OCI-LY3 (cell line): Measurements from ENCODE around the gene MSI2.

Source experiments
- H2AFZ ChIP-seq: fragments of 200-600, 300-600 bp; shearing (Covaris generic); 2 replicates; pipeline ENCODE4 v1.6.0; 2014; ENCODE audit warnings: antibody characterized with exemption, low read depth, low read length
- H3K27ac ChIP-seq: fragments of 200-600, 300-600 bp; sonication (generic); 2 replicates; pipeline ENCODE4 v1.5.1; 2014; ENCODE audit warnings: mild to moderate bottlenecking, low read length, moderate library complexity, mixed read lengths
- H3K27me3 ChIP-seq: fragments of 200-600, 300-600 bp; sonication (generic); 2 replicates; pipeline ENCODE4 v1.6.1; 2014; ENCODE audit warnings: low read depth, low read length, mixed read lengths
- H3K36me3 ChIP-seq: fragments of 200-600, 300-600 bp; sonication (generic); replicated peaks from 2 replicates; pipeline ENCODE3; 2014; ENCODE audit warnings: low read depth, low read length, mixed read lengths
- H3K4me1 ChIP-seq: fragments of 300-600, 200-600 bp; sonication (generic); 2 replicates; pipeline ENCODE4 v1.6.1; 2014; ENCODE audit warnings: low read length, mixed read lengths
- H3K4me2 ChIP-seq: fragments of 200-600, 300-600 bp; sonication (generic); 2 replicates; pipeline ENCODE4 v1.6.1; 2014; ENCODE audit warnings: low read length, mixed read lengths
- H3K4me3 ChIP-seq: fragments of 300-600, 200-600 bp; sonication (generic); 2 replicates; pipeline ENCODE4 v1.5.1; 2014; ENCODE audit warnings: antibody characterized with exemption, mild to moderate bottlenecking, low read length, moderate library complexity
- H3K79me2 ChIP-seq: fragments of 300-600, 200-600 bp; shearing (Covaris generic); 2 replicates; pipeline ENCODE4 v1.6.1; 2014; ENCODE audit warnings: mild to moderate bottlenecking, low read length, mixed read lengths
- H3K9ac ChIP-seq: fragments of 300-600, 200-600 bp; shearing (Covaris generic); 2 replicates; pipeline ENCODE4 v1.6.0; 2014; ENCODE audit warnings: mild to moderate bottlenecking, low read length, moderate library complexity
- H3K9me3 ChIP-seq: fragments of 200-600, 300-600 bp; shearing (Covaris generic); 2 replicates; pipeline ENCODE4 v1.6.1; 2014; ENCODE audit warnings: low read length, mixed read lengths; ENCODE audit not compliant: insufficient read depth
- H4K20me1 ChIP-seq: fragments of 200-600, 300-600 bp; sonication (generic); 2 replicates; pipeline ENCODE4 v1.6.1; 2016; ENCODE audit warnings: low read length, mixed read lengths; ENCODE audit not compliant: insufficient read depth
- EZH2phosphoT487 ChIP-seq: fragments of 200-600 bp; shearing (Covaris generic); IDR thresholded peaks from 2 replicates; pipeline ENCODE4 v1.6.1; 2018; ENCODE audit warnings: antibody characterized with exemption, mixed run types, low read depth
- TF ChIP-seq, protein P1 (sequence below): fragments of 200-600, 300-600 bp; sonication (generic); IDR thresholded peaks from 2 replicates; pipeline ENCODE4 v1.5.1; 2014; ENCODE audit warnings: antibody characterized with exemption, low read length, low read depth

The MSI2 gene

DNA sequence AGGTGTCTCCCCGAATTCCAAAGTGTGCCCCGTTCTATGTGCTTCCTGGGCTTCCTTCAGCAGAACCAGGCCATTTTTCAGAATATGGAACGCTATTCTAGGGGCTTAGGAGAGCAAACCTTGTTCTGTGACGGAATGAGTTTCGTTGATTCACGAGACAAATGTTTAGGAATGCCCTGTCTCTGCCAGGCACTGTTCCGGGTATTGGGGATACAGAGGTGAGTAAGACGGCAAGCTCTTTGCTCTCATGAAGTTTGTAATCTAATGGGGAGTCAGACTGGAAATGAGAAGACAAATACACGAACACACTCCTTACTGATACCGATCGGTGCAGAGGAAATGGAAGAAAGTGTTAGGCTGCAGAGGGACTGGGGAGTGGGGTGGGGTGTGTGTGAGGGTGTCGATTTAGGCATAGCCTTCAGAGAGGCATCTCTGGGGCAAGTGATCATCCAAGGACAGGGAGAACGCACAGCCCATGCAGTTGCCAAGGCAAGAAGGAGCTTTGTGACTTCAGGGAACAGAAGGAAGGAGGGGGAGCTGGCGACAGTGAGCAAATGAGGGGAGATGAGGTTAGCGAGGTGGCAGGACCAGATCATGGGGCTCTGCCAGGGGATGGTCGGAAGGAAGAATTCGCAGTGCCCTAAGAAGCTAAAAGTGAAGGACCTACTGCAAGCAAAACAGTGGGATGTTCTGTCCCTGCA lies 189.6 kb downstream of the MSI2 start:
- TF ChIP-seq, protein P1, sequence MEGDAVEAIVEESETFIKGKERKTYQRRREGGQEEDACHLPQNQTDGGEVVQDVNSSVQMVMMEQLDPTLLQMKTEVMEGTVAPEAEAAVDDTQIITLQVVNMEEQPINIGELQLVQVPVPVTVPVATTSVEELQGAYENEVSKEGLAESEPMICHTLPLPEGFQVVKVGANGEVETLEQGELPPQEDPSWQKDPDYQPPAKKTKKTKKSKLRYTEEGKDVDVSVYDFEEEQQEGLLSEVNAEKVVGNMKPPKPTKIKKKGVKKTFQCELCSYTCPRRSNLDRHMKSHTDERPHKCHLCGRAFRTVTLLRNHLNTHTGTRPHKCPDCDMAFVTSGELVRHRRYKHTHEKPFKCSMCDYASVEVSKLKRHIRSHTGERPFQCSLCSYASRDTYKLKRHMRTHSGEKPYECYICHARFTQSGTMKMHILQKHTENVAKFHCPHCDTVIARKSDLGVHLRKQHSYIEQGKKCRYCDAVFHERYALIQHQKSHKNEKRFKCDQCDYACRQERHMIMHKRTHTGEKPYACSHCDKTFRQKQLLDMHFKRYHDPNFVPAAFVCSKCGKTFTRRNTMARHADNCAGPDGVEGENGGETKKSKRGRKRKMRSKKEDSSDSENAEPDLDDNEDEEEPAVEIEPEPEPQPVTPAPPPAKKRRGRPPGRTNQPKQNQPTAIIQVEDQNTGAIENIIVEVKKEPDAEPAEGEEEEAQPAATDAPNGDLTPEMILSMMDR = no peak
- TF ChIP-seq EZH2phosphoT487 = no peak

DNA sequence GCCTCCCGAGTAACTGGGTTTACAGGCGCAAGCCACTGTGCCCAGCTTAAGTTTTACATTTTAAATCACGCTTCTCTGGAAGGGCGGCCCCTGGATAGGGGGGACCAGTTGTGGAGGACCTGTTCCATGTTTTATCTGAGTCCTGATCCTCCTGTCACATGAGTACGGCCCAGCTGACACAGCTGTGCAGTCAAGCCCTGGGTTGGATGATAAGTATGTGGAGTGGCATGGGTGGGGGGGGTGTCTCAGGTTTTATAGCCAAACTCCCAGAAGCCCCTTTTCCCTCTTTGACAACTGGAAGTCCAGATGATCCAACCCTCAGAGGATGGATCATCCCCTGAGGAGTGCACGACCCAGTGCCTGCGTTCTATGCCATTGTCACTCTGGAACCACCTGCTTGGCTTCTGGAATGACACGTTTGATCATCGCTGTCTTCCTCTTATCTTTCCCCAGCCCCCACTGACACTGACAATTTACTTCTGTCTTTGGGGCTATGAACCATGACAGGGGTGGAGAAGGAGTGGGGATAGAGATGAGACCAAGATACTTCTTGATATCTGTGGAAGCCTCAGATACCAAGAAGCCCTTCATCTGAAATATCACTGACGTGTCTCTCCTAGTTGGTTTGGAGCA lies 191.2 kb downstream of the MSI2 start:
- no peak overlapping the region for H3K27ac ChIP-seq
- H3K9ac ChIP-seq = no peak overlapping the region
- peak overlapping the region; percentile 26; the same call in 1 of the 2 replicates for H3K4me2 ChIP-seq

More for the DNA sequence above, 189.6 kb downstream of the MSI2 start:
- H3K9ac ChIP-seq = no peak overlapping the region
- H3K4me1 ChIP-seq = peaks cover 38% of the 10 kb centered on the region
- H3K4me3 ChIP-seq = no peak overlapping the region
- peaks cover 8% of the 10 kb centered on the region; the same call in 1 of the 2 replicates for H3K9me3 ChIP-seq
- no peak overlapping the region for H2AFZ ChIP-seq
- peaks cover 8% of the 10 kb centered on the region for H3K36me3 ChIP-seq
- H4K20me1 ChIP-seq = peaks cover 6% of the 10 kb centered on the region; the same call in 1 of the 2 replicates
- no peak overlapping the region for H3K27ac ChIP-seq
- peaks cover 17% of the 10 kb centered on the region for H3K79me2 ChIP-seq
- H3K27me3 ChIP-seq = no peaks in the 10 kb centered on the region
- no peak overlapping the region for H3K4me2 ChIP-seq

DNA sequence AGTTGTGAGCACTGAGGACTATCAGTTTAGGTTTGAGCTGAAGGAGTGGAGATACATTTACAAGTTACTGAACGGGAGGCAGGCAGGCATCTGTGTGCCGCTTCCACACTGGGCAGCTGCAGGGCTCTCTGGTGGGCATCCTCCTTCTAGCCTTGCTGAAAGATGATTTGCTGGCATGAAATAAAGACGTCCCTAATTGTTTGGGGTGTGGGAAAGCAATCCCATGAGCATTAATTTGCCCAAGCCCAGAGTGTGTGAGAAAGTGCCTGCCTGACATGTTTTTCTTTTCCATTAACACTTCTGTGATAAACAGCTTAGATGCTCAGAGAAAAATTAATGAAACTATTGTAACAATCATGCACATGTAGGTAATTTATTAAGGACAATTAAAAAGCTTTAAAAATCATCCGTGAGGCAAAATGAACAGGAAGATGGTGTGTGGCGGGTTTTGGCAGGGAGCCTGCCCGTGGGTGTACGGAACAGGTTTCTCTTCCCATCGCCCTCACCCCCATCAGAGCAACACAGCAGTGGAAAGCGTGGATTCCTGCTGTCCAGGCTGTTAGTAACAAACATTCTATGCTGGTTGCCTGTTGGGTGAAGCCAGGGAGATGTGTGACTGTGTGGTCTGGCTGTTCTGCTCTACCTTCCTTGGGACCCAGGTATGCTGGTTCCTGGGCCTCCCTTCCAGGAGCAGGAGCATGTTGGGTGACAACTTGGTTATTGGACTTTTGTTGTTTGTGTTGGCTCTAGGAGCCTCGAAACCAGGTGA lies 191.9 kb downstream of the MSI2 start:
- Histone ChIP-seq H3K36me3 (peaks cover 8% of the 10 kb centered on the region), H3K4me2 (peak overlapping the region; percentile 26; the same call in 1 of the 2 replicates), H3K27me3 (no peaks in the 10 kb centered on the region), H2AFZ (no peak overlapping the region), H4K20me1 (no peaks in the 10 kb centered on the region), H3K79me2 (peaks cover 10% of the 10 kb centered on the region; the same call in 1 of the 2 replicates), H3K4me3 (no peak overlapping the region), H3K9ac (no peak overlapping the region), H3K27ac (no peak overlapping the region), H3K9me3 (peaks cover 8% of the 10 kb centered on the region; the same call in 1 of the 2 replicates), H3K4me1 (peaks cover 26% of the 10 kb centered on the region)
- TF ChIP-seq, protein P1 = no peak
- TF ChIP-seq EZH2phosphoT487 = no peak

More for the DNA sequence above, 191.2 kb downstream of the MSI2 start:
- TF ChIP-seq, protein P1 = no peak
- TF ChIP-seq EZH2phosphoT487 = no peak
- Histone ChIP-seq H3K4me3 (no peak overlapping the region), H2AFZ (no peak overlapping the region), H3K79me2 (peaks cover 12% of the 10 kb centered on the region; the same call in 1 of the 2 replicates), H3K4me1 (peaks cover 33% of the 10 kb centered on the region), H3K27me3 (no peaks in the 10 kb centered on the region), H3K9me3 (peaks cover 8% of the 10 kb centered on the region; the same call in 1 of the 2 replicates), H4K20me1 (no peaks in the 10 kb centered on the region), H3K36me3 (peaks cover 8% of the 10 kb centered on the region)
